HG02885 (cell line): ENCODE measurements around the gene SCFD1.
"Not testable (repeated sequence)": the region's sequence is repeated elsewhere in the genome, so short reads cannot be mapped to it uniquely, and the experiment has no call there.

ENCODE experiments used
- ATAC-seq: cut with Tn5 transposase; IDR thresholded peaks from one replicate; pipeline ENCODE4 v1.9.1; 2021; ENCODE audit warnings: mild to moderate bottlenecking; ENCODE audit not compliant: unreplicated experiment, poor library complexity

Gene SCFD1, protein sequence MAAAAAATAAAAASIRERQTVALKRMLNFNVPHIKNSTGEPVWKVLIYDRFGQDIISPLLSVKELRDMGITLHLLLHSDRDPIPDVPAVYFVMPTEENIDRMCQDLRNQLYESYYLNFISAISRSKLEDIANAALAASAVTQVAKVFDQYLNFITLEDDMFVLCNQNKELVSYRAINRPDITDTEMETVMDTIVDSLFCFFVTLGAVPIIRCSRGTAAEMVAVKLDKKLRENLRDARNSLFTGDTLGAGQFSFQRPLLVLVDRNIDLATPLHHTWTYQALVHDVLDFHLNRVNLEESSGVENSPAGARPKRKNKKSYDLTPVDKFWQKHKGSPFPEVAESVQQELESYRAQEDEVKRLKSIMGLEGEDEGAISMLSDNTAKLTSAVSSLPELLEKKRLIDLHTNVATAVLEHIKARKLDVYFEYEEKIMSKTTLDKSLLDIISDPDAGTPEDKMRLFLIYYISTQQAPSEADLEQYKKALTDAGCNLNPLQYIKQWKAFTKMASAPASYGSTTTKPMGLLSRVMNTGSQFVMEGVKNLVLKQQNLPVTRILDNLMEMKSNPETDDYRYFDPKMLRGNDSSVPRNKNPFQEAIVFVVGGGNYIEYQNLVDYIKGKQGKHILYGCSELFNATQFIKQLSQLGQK

DNA sequence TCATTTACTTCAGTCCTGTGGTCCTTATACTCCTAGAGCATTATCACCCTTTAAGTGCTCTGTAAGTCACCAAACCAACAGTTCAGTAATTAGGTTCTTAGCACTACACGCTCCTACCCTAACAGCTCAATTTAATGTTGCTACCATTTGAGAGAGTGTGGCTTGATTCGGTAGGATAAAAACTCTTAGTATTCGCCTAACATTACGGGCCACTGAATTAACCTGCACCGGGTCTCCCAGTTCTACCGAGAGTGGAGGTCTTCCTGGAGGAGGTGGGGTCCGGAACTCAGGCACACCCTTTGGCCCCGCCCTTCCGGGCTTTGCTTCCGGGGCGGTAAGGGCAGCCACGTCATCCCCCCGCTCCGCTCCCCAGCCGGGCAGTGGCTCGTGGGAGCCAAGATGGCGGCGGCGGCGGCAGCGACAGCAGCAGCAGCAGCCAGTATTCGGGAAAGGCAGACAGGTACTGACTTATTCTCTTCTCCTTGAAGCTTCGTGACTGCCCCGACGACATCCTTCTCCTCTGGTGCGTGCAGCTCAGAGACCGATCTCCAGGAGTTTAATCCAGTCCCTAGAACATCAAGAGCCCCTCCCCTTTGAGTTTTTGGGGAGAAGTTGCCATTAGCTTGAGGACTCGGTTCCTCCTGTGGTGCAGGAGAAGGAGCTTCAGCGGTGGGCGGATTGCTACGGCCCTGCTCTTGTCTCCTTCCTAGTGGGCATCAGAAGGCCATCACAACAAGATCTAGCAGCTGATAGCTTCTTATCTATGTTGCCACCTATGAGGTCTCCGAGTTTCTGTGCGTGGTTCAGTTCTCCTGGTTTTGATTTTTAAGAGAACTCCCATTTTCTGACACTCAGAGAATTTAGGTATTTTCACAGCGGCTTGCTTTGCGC lies at the start of gene SCFD1:
SCFD1 (plus strand) TSS at position 380 of the 891 bp plus-strand sequence; CDS start at position 400, 20 bp downstream.
- ATAC-seq = peak; percentile 94

DNA sequence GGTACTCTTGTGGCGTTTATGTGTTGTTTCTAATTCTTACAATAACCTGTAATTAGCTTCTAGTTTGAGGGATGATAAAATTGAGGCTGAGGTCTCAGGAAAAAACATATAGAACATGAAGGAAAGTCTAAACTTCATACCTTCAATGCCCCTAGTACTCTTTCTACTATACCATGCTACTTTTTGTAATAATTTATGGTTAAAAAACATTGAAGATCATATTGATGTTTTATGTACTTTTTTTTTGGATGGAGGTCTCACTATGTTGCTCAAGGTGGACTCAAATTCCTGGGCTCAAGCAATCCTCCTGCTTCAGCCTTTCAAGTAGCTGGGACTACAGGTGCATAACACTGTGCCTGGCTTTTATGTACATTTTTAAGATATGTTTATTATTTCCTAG lies 49.3 kb upstream of the SCFD1 start:
- no peak for ATAC-seq

DNA sequence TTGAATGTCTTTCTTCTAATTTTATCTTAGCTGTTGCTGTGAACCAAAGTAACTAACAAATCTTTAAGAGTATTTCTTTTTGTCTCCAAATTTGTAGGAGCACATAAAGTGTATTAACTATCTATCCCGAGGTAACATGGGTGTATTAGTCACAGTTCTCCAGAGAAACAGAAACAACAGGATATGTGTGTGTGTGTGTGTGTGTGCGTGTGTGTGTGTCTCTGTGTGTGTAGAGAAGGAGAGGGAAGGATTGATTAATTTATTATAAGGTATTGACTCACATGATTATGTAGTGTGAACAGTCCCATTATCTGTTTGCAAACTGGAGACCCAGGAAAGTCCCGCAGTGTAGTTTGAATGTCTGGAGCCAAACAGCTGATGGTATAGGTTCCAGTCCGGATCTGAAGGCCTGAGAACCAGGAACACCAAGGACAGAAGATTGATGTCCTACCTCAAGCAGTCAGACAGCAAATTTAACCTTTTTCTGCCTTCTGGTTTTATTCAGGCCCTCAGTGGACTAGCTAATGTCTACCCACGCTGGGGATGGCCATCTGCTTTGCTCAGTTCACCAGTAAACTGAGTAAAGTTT lies 48.8 kb upstream of the SCFD1 start:
- no peak for ATAC-seq

DNA sequence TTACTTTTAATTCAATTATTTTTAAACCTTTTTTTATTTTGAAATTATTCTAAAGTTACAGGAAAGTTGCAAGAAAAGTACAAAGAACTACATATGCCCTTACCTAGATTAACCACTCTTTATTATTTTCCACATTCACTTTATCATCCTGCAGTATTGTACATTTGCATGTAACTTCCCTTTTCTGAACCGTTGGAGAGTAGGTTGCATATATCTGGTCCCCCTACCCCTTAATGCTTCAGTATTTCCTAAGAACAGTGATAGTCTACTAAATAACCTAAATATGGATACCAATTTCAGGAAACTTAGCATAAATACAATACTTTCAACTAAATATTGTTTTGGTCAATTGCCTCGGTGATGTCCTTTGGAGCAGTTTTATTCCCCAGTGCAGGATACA lies 48.2 kb upstream of the SCFD1 start:
- no peak for ATAC-seq

DNA sequence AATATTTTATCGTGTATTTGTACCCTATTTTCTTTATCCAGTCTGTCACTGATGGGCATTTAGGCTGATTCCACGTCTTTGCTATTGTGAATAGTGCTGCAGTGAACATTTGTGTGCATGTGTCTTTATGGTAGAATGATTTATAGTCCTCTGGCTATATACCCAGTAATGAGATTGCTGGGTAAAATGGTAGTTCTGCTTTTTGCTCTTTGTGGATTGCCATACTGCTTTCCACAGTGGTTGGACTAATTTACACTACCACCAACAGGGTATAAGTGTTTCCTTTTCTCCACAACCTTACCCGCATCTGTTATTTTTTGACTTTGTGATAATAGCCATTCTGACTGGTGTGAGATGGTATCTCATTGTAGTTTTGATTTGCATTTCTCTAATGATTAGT lies 47.3 kb upstream of the SCFD1 start:
- ATAC-seq = not testable (repeated sequence)

DNA sequence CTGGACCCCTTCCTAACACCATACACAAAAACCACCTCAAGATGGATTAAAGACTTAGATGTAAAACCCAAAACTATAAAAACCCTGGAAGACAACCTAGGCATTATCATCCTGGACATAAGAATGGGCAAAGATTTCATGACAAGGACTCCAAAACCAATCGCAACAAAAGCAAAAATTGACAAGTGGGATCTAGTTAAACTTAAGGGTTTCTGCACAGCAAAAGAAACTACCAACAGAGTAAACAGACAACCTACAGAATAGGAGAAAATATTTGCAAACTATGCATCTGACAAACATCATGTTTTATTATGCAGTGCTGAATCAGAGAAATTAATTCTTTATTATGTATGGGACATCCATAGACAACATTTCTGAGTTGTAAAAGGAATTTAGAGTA lies 45.8 kb upstream of the SCFD1 start:
- not testable (repeated sequence) for ATAC-seq

DNA sequence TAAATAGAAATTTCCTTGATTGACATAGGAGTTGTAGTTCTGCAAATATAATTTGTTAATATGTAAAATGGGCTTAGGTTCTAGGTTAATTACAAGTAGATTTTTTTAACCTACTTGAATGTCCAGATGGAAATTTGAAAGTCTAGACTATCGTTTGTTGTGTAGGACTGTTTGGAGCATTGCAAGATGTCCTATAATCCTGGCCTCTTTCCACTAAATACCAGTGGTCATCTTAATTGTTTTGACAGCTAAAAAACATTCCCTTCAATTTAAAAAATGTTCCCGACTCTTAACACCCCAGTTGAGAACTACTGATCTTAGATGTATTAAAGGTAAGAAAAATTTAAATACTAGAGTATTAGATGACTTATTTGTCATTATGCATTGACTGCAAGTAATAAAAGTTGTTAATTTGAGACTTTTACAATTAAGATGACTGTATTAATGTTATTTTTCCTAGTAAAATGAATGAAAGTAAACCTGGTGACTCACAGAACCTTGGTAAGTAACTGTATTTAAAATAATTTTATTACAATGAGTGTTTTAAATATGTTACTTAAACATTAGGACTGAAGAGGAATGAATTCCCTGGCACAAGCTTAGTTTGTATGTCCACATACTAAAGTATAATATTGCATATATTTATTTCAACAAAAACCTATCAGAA lies 41.4 kb upstream of the SCFD1 start:
- ATAC-seq = no peak

DNA sequence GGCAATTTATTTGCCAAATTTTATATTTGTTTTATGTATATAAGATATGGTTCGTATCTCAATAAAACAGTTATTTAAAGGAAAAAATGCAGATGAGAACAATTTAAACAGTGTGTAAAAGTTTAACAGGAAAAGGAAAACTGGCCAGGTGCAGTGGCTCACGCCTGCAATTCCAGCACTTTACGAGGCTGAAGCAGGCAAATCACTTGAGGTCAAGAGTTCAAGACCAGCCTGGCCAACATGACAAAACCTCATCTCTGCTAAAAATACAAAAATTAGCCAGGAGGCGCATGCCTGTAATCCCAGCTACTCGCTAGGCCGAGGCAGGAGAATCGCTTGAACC lies 40.9 kb upstream of the SCFD1 start:
- no peak for ATAC-seq

DNA sequence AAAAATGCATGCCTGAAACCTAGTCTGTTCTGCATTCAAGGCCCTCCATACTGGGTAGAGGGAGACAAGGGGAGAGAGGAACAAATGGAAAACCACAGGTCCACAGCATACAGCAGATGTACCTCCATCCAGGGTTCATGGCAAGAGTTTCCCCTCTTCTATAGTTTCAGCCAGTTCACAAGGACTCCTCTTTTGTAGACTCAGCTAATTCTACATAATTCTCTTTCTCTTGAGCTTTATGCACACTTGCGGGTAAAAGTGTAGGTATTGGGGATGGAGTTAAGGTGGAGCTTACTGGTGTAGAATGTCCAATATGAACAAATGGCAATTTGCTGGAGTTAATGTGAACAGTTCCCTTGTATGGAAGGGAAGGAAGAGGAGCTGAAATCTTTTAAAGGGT lies 39.7 kb upstream of the SCFD1 start:
- ATAC-seq = no peak

DNA sequence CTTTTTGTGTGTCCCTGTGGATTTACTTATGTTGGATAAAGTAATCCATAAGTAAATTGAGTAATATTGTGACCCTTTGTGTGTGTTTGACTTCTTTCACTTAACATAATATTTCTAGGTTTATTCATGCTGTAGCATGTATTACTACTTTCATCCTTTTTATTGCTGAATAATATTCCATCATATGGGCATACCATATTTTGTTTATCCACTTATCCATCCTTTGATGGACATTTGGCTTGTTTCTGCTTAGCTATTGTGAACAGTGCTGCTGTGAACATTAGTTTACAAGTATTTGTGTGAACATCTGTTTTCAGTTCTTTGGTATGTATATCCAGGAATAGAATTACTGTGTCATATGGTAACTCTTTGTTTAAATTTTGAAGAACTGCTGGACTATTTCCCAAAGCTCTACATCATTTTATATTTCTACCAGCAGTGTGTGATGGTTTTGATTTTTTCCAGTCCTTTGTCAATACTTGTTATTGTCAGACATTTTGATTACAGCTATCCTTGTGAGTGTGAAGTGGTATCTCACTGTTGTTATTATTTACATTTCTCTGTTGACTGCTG lies 38.0 kb upstream of the SCFD1 start:
- no peak for ATAC-seq

DNA sequence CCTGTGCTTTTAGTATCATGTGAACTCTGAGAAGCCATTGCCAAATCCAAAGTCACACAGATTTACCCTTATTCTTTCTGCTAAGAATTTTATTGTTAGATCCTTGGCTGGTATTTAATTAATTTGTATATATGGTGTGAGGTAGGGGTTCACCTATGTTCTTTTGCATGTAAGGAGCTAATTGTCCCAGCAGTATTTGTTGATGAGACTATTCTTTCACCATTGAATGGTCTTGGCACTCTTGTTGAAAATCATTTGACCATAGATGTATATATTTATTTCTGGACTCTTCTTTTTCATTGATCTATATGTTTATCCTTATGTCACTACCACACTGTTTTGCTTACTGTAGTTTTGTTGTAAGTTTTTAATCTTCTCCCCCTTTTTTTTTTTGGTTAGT lies 36.9 kb upstream of the SCFD1 start:
- no peak for ATAC-seq

DNA sequence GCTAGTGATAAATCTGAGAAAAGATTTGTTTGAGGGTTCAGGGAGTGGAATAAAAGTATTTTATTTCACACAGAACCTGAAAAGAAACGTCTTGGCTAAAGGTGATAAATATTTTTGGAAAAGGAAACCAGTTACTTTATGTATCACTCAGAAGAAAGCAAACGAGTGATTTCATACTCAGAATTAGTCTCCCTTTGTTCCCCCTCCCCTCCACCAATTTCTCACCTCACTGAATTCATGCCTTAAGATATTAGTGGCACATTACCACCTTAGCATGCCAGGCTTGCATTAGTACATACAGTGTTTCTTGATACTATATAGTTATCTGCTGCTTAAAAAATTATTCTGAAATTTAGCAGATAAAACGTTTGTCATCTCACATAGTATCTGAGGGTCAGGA lies 35.0 kb upstream of the SCFD1 start:
- no peak for ATAC-seq

DNA sequence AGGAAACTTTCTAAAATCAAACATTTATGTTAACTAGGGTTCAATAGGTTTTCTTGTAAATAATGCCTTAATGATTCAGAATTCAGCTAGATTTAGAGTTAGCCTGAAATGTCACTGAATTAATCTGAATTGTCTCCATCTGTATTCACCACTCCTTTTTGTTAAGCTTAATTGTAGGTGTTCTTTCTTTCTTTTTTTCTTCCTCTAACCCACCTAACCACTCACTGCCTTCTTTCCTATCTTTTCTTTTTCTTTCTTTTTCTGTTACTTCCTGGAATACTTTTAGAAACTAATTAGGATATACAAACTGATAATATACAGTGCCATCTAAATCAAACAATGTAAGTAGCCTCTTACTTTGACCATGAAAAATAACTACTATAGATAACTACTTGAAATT lies 33.2 kb upstream of the SCFD1 start:
- no peak for ATAC-seq

DNA sequence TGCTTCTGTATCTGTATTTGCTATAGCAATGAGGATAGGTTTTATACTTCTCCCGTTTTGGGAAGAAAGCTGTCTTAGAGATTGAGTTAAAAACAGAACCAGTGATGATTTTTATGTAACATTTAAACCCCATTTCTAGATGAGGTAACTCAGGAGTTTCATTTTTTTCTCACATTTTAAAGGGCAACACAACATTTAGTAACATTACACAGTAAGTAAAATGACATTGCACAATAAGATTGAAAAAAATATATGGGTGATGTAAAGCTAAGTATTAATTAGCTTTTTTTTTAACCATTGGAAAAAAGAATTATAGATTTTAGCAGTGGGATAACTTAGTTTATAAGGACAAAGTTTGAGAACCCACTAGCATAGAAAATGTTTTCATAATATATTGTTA lies 25.2 kb upstream of the SCFD1 start:
- ATAC-seq = no peak

DNA sequence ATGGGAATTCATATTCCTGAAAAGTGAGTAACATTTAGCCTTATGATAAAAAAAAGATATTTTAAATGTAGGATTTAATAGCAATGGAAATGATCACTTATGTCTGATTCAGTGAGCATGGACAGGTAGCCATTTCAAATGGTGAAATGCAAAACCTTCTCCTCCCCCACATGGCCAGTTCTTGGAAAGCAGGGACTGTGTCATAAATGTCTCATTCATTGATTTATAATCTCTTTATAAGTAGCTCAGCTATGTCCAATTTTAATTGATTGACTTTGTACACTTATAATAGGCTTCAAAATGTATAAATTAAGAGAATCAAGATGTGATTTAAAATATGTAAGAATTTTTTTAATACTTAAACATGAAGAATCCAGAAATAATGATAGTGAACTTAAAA lies 24.6 kb upstream of the SCFD1 start:
- ATAC-seq = no peak

DNA sequence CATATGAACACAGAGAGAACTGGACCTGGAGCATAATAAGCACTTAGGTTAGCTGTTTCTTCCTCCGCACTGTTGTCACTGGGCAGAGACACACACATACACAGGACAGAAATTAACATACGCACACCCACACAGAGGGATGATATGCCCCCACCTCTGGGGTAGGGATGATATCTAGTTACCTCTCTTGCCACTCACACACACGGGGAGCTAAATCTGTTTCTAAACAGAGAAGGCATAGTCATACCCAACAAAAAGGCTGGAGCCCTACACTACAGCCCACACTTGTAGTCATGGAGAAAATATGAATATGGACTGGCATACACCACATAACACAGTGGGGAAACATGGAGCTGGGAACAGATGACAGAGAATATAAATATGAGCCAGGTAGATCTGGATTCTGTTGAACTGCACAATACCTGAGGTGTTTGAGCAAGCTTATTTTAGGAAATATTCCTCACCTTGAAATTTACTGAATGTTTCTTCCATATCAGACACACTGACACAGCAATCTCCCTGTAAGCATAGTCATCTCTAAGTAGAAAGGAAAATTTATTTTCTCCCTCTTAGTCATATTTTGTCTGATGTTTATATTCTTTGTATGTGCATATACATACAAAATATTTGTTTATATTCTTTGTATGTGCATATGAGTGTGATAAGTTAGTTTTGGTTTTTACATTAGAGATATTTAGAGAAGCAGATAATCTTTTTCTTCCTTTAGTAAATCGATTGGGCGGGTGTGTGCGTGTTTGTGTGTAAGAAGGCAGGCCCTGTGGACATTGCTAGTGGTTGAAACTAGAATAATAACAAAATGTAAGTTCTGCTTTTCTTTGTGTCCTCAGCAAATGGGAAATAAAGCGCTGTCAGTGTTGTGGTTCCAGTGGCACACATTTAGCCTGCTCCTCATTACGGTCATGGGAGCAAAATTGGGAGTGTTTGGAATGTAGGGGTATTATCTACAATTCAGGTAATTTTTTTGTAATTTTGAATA lies 20.9 kb upstream of the SCFD1 start:
- ATAC-seq = peak; percentile 88

DNA sequence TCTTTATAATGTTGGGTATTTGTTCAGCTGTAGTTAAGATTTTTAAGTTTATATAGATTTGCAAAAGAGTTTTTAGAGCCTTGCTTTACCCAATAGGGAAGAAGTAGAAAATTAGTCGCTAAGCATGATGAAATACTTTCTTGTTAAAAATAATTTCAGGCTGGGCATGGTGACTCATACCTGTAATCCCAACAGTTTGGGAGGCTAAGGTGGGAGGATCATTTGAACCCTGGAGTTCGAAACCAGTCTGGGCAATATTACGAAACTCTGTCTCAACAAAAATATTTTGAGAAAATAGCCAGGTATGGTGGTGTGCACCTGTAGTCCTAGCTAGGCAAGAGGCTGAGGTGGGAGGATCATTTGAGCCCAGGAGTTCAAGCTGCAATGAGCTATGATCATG lies 18.7 kb upstream of the SCFD1 start:
- ATAC-seq = no peak

DNA sequence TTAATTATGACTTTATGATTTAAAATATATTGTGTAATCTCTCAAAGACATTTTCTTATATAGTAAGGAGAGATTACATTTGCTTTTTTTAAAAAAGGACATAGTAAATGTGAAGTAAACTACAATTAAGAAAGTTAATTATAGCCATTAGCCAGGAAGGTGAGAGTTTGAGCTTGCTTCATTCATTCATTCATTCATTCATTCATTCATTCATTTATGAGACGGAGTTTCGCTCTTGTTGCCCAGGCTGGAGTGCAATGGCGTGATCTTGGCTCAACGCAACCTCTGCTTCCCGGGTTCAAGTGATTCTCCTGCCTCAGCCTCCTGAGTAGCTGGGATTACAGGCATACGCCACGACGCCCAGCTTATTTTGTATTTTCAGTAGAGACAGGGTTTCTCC lies 17.4 kb upstream of the SCFD1 start:
- not testable (repeated sequence) for ATAC-seq
